ENCODE measurements around the gene SCAPER.
A peak's percentile ranks its signal among the peaks of the same experiment; 100 is the strongest.

The SCAPER gene, protein sequence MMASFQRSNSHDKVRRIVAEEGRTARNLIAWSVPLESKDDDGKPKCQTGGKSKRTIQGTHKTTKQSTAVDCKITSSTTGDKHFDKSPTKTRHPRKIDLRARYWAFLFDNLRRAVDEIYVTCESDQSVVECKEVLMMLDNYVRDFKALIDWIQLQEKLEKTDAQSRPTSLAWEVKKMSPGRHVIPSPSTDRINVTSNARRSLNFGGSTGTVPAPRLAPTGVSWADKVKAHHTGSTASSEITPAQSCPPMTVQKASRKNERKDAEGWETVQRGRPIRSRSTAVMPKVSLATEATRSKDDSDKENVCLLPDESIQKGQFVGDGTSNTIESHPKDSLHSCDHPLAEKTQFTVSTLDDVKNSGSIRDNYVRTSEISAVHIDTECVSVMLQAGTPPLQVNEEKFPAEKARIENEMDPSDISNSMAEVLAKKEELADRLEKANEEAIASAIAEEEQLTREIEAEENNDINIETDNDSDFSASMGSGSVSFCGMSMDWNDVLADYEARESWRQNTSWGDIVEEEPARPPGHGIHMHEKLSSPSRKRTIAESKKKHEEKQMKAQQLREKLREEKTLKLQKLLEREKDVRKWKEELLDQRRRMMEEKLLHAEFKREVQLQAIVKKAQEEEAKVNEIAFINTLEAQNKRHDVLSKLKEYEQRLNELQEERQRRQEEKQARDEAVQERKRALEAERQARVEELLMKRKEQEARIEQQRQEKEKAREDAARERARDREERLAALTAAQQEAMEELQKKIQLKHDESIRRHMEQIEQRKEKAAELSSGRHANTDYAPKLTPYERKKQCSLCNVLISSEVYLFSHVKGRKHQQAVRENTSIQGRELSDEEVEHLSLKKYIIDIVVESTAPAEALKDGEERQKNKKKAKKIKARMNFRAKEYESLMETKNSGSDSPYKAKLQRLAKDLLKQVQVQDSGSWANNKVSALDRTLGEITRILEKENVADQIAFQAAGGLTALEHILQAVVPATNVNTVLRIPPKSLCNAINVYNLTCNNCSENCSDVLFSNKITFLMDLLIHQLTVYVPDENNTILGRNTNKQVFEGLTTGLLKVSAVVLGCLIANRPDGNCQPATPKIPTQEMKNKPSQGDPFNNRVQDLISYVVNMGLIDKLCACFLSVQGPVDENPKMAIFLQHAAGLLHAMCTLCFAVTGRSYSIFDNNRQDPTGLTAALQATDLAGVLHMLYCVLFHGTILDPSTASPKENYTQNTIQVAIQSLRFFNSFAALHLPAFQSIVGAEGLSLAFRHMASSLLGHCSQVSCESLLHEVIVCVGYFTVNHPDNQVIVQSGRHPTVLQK (N-terminal part only)

DNA sequence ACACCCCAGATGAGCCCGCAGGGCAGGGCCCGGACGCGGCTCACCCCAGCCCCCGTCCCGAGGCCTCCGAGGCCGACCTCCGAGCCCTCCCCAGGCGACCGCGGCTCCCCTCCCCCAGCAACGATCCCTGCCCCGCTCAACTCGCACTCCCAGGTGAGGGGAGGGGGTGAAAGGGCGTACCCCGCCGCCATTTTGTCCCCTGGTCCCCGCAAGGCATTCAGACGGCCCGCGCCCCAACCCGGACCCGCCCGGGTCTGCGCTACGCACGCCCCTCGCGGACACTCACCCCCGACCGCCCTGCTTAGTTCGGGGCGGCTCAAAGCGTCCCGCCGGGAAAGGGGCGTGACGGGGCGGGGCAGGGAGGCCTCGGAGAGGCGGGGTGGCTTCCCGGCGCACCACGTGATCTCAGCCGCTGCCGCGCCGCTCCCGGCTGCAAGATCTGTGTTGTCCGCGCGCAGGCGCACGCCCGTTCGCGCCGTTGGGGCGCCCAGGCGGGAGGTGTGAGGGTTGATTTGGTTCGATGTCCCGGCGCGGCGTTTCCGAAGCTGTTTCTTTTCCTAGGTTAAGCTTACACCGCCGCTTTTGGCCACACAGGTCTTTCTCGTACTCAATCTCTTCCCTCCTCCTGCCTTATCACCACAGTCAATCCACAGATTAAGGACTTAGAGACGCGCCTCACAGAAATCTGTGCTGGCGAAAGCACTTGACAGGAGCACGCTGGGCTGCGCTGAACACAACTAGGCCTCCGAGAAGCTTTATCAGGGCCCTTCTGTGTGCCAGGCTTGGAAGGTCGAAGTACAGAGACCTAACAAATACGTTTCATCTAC is at the start of gene SCAPER:
Gene SCAPER, minus strand, starts transcription at position 328 of the 827 bp plus-strand sequence. CDS start 21,523 bp downstream, outside the sequence.
- peak; percentile 74 for DNase-seq (ENCODE audit: low spot score)

DNA sequence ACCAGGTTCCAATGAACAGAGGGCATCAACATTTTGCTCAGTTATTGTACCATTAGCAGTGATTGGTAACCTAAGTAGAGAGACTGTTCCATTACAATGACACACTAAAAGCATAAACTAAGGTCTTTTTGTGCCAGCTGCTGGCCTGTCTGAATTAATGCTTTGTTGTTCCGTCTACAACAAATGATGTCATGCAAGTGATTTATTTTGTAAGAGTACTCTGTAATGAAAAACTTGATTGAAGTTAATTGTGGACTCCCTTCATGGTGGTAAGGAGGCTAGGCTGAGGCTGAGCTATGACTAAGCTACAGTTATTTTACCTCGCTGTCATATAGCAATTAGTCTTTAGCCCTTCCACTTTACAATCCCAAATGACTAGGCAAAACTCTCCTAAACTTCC is 49.6 kb upstream of the SCAPER start:
- peak; percentile 55 for DNase-seq (ENCODE audit: low spot score)

DNA sequence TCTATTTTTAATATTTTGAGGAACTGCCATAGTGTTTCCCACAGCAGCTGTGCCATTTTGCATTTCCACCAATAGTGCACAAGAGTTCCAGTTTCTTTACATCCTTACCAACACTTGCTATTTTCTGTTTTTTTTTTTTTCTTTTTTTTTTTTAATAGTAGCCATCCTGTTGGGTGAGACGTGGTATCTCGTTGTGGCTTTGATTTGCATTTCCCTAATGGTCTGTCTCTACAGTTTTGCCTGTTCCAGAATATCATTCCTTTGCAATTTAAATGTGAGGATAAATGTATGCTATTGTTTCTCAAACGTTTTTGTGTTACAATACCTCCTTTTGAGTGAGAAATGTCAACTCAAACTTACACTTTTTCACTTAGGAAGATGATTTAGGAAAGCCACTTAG is 48.8 kb upstream of the SCAPER start:
- DNase-seq (ENCODE audit: low spot score) = no peak

DNA sequence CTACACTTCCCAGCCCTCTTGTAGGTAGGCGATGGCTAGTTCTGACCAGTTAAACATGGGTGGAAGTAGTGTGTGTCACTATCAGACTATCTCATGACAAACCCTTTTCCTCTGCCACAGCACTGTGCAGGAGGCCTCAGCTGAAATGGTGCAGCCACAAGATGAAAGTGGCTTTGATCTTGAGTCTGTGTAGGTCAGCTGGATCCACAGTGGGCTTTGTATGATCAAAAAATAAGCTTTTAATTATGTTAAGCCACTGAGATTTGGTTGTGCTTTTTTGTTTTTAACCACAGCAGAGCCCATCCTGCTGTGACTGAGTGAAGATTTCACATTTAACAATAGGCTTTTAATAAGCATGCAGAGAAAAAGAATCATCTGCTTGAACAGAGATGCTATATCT is 46.1 kb upstream of the SCAPER start:
- DNase-seq (ENCODE audit: low spot score) = no peak

DNA sequence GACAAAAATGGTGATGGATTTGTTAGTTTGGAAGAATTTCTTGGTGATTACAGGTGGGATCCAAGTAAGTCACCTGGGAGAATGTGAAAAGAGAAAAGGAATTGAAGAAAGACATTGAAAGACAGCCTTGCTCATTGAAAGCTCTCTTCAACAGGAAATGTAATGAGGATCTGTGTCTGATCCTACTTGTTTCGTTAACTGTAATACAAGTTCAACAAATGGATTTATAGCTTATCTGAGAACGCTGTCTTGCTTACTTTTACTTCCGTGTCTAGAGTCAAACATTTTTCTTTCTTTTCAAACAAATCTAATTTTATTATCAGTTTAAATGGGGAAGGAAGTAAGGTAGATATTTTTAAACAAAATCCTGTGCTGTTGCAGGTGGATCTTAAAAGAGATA is 42.3 kb upstream of the SCAPER start:
- DNase-seq (ENCODE audit: low spot score) = no peak

DNA sequence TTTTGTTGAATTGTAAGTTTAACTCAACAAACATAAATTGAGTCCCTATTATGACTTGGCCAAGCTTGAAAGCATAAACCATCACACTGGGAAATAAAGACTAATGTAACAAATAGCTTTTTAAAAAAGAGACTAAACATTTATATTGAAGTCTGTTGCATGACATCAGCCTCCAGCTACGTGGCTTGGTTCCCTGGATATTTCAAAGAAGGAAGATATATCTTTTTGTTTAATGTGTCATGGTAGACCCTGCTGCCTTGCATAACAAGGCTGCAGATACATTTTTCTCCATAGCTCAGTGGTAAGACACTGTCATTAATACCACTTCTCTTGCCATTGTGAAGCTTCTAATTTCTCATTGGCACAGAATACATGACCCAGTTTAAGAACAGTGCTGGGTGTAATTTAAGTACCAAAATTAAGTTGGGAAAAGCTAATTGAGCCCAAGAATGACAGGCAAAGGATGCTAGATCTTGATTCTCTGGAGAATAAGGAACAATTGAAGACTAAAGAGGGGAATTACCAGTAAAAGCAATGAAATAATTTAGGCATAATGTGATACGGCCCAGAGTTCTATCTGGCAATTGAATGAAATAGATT is 40.5 kb upstream of the SCAPER start:
- no peak for DNase-seq (ENCODE audit: low spot score)

DNA sequence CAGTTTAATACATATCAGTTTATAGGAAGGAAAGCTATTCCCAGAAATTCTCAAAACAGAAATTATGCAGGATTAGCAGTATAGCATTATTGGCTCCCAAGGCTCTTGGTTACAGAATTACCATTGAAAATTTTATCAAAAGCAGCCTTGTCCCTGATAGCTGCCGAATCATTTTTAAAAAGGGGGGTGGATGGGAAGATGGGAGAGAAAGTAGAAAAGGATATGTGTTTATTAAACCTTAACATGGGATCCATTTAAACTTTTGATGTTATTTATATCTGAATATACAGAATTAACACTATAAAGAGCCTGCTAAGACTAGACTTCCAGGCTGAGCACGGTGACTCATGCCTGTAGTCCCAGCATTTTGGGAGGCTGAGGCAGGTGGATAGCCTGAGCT is 37.2 kb upstream of the SCAPER start:
- DNase-seq (ENCODE audit: low spot score) = peak; percentile 54

DNA sequence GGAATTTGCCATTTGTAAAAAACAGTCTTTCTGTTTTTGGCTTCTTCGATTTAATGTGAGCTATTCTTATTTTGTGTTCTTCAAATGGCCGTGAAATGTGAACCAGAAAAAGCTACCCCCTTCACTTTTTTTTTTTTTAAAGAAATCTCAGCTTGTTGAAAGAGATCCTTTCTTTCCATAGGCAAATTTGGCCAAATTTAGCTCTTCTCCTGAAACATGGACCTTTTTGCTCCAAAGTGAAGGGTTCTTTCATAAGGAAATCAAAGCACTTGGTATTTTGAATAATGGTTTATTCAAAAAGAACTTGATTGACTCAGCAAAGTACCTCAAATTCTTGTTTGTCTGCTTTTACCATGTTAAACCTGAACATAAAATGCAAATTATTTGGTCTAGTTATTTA is 36.5 kb upstream of the SCAPER start:
- DNase-seq (ENCODE audit: low spot score) = peak; percentile 49

DNA sequence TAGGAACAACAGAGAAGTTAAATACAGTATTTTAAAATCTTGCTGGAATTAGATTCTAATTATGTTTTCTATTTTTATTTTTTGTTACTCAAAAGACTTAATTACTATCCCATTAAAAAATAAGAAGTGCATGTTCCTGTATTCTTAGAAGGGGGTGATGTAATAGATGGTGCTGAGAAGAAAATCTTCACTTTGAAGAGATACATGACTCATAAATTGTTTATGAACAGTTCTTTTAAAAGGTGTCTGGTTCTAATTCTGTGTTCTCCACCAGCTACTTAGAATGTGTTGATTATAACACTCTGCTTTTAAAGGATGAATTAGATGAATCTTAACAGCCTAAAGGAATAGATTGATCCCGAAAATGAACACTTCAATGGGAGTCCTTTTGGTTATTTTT is 34.6 kb upstream of the SCAPER start:
- no peak for DNase-seq (ENCODE audit: low spot score)

DNA sequence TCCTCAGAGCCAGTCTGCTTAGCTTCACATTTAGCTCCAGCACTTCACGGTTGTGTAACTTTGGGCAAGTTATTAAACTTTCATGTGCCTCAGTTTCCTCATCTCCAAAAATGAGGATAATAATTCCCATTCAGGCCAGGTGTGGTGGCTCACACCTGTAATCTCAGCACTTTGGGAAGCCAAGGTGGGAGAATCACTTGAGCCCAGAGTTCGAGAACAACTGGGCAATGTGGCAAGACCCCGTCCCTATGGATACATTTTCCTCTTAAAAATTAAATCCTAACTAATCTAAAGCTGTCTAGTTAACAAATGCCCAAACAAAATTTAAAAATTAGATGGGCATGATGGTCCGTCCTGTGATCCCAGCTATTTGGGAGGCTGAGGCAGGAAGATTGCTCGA is 33.6 kb upstream of the SCAPER start:
- no peak for DNase-seq (ENCODE audit: low spot score)

DNA sequence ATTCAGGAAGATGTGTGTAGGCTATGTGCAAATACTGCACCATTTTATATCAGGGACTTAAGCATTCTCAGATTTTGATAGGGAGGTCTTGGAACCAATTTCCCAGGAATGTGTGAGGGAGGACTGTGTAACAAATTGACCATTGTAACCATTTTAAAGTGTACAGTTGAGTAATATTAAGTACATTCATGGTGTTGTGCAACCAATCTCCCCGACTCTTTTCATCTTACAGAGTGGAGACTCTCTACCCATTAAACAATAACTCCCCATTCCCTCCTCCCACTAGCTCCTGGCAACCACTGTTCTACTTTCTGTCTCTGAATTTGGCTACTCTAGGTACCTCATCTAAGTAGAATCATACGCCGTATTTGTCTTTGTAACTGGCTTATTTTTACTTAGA is 31.5 kb upstream of the SCAPER start:
- no peak for DNase-seq (ENCODE audit: low spot score)

DNA sequence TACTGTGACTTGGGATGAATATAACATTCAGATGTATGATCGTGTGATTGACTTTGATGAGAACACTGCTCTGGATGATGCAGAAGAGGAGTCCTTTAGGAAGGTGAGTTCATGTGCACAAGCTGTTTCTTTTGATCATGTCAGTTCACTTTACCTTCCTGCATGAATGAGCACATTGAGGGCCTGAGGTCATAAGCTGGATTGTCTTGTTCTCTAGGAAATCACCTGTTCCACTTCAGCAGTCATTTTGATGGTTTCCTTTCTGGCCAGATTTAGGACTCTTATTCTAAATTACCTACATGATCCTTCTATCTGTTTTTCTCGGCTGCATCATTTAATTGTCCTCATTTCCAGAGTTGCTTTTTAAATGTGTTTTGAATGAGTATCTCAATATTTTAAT is 30.5 kb upstream of the SCAPER start:
- DNase-seq (ENCODE audit: low spot score) = no peak

DNA sequence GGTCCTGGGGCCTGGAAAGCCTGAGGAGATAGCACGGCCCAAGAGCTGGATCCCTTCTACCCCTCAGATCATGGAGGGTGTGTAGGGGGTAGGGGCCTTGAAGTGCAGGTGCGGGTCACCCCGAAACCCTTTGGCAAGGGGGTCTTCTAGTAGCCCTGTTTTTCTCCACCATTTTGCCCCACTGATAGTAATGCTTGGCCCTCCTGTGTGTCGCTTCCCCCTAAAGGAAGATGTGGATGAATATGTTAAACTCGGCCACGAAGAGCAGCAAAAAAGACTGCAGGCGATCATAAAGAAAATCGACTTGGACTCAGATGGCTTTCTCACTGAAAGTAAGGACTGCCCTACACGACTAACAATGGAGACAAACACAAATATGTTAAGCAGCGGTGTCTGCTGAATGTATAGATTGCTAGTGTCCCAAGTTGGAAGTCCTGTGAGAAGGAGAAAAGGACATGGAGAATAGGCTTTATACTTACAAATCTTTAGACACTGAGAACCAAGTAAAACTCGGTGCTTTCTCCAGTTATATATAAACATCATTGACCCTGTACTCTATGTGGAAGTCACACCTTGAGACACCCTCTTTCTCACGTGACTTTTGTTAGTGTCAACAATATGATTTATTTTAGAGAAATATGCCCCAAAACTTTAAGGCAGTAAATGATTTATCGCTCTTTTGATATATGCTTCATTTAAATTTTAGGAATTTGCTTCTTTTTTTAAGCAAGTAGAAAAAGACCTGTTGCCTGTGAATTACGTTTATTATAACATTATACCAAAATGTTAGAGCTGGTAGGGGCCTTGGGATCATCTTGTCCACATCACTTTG is 27.2 kb upstream of the SCAPER start:
- no peak for DNase-seq (ENCODE audit: low spot score)

DNA sequence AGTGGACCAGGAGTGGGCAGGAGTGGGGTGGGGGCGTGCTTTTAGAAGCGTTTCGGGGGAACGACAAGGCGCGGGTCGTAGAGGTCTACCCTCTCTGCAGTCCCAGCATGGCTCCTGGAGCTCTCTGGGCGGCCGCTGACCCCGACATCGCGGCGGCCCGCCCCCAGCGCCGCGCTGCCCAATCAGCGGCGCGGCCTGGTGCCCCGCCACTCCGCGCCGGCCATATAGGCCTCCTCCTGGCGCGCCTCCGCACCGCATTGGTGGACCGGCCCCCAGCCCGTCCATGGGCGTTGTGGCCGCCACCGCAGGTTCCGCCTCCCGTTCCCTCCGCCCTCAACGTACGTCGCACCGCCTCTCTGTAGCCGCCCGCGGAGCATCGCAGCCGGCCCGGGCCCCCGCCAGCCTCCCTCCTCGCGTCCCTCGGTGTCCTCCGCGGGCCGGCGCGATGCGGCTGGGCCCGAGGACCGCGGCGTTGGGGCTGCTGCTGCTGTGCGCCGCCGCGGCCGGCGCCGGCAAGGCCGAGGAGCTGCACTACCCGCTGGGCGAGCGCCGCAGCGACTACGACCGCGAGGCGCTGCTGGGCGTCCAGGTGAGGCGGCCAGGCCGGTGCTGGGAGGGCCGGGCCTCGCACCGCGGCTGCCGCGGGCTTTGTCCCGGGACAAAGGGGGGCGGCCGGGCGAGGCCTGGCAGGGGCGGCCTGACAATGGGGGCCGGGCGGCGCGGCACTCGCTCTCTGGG is 26.4 kb upstream of the SCAPER start, which contains the start of gene RCN2:
Gene RCN2, plus strand, starts transcription at position 353 of the 738 bp plus-strand sequence. Its CDS starts 93 bp downstream, at position 446.
- DNase-seq (ENCODE audit: low spot score) = peak; percentile 48

DNA sequence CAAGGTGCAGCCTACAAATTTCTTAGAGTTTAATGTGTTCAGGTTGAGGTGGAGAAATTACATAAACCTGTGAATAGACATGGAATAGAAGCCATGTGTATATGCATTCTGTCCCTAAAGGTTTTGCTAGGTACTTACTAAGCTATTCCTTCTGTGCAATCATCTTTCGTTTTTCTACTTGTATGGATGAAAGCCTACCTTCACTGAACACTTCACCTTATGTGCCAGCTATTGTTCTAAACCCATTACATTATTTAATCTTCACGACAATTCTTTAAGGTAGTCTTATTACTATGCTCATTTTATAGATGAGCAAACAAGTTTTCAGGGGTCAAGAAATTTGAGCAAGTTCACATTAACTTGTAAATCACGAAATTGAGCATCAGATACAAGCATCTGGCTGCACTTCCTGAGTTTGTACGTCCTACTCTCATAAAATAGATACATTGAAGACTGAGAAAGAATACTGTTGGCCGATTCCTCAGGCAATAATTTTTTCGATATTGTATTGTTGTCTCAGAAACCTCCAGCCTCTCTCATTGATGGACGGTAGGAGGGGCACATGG is 25.8 kb upstream of the SCAPER start:
- no peak for DNase-seq (ENCODE audit: low spot score)

DNA sequence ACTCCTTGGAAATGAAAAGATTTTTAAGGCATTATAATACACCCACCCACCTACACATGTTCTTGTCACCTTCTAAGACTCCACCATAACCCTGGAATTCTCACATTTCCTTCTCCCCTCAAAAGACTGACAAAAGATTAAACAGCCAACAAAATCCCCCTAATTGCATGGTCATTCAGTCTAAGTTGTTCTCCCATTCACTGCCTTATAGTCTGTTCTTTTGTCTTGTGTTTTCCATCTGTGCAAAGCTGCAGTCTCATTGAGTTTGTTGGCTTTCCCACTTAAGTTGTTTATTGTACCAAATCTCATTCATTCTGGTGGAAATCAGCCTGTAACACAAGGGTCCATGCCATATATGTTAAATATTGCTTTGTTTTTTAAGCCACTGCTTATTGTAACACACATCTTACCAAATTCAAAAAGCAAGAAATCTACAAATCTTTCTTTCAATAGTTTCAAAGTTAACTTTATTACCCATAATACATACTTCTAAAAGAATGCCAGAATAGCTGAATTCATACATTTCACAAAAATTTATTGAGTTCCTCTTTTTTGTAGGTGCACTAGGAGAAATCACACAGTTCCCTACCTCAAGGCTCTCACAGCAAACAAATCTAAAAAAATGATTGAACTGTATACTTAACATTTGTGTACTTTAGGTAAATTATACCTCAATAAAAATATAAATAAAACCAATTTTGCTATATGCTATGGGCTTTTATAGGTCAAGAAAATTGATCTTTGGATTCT is 24.0 kb upstream of the SCAPER start:
- DNase-seq (ENCODE audit: low spot score) = no peak

DNA sequence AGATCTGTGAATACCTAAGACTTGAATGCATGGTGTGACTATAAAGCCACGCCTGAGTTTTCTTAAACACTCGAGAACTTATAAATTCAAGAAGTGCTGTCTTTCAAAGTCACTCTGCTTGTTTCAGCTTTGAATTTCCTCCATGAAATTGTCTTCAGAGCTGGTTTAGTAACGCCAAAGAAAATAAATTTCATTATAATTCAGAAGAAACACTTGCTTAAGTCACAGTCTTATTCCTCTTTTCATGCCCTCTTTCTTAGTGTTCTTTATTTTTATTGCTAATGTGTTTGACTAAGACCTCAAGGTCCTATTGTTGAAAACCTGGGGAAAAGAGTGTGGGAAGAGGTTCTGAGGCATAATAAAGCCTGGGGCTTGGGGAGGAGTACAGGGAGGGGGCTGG is 23.1 kb upstream of the SCAPER start:
- no peak for DNase-seq (ENCODE audit: low spot score)

DNA sequence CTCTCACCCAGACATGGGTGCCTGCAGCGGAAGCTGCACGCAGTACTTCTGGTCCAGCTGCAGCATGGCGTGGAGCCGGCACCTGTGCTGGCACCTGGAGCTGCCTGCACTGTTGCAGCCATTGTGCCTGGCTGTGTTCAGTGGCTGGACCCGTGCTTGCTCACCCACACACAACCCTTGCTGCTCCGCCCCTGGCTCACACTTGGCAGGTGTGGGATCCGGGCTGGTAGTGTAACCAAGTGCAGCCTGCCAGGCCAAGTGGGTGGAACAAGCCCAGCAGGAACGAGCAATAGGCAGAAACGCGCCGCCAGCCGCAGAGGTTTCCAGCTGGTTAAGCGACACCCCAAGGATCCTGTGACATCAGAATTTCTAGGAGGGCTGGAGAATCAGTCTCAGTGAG is 11.2 kb upstream of the SCAPER start:
- DNase-seq (ENCODE audit: low spot score) = no peak
